Panc1 (cell line): ENCODE data around the gene C1QL2.

ENCODE experiments used
- CTCF ChIP-seq: fragments of 450-650 bp; IDR thresholded peaks from 2 replicates; pipeline ENCODE4 v1.5.1; 2017; ENCODE audit warnings: mild to moderate bottlenecking
- POLR2AphosphoS5 ChIP-seq: IDR thresholded peaks from 2 replicates; pipeline ENCODE4 v1.6.1; 2012; ENCODE audit warnings: mild to moderate bottlenecking, low read depth, low read length, moderate library complexity
- SIN3A ChIP-seq: IDR thresholded peaks from 2 replicates; pipeline ENCODE4 v1.6.1; 2012; ENCODE audit warnings: low read depth, mild to moderate bottlenecking, low read length, moderate library complexity, borderline replicate concordance; ENCODE audit not compliant: insufficient read depth
- TCF7L2 ChIP-seq: IDR thresholded peaks from 2 replicates; pipeline ENCODE4 v1.6.1; 2011; ENCODE audit warnings: mild to moderate bottlenecking, low read depth, low read length, inconsistent platforms

- TF ChIP-seq CTCF (no peak), POLR2AphosphoS5 (no peak), SIN3A (no peak), TCF7L2 (no peak)
Observed at GRCh38 chr2:119108186-119108585, 50.4 kb downstream of the C1QL2 start.
